BLaER1 (cell line): ENCODE data around the gene PPARD.
A peak's percentile ranks its signal among the peaks of the same experiment; 100 is the strongest.

Experiments
- H3K27ac ChIP-seq: shearing (Covaris generic); formaldehyde crosslinking; 2 replicates; pipeline ENCODE4 v1.8.1; 2022
- H3K27me3 ChIP-seq: shearing (Covaris generic); formaldehyde crosslinking; 2 replicates; pipeline ENCODE4 v1.8.1; 2022
- H3K36me3 ChIP-seq: shearing (Covaris generic); formaldehyde crosslinking; 2 replicates; pipeline ENCODE4 v1.8.1; 2022
- H3K4me1 ChIP-seq: shearing (Covaris generic); formaldehyde crosslinking; 2 replicates; pipeline ENCODE4 v1.8.1; 2022
- H3K4me2 ChIP-seq: shearing (Covaris generic); formaldehyde crosslinking; 2 replicates; pipeline ENCODE4 v1.8.1; 2022
- H3K4me3 ChIP-seq: shearing (Covaris generic); formaldehyde crosslinking; 2 replicates; pipeline ENCODE4 v1.8.1; 2022
- H3K9ac ChIP-seq: shearing (Covaris generic); formaldehyde crosslinking; 2 replicates; pipeline ENCODE4 v1.8.1; 2022
- H3K9me3 ChIP-seq: shearing (Covaris generic); formaldehyde crosslinking; 2 replicates; pipeline ENCODE4 v1.8.1; 2022
- H4K20me1 ChIP-seq: shearing (Covaris generic); formaldehyde crosslinking; 2 replicates; pipeline ENCODE4 v1.8.1; 2022
- Cebpa-rat ChIP-seq: shearing (Covaris generic); IDR thresholded peaks from 2 replicates; pipeline ENCODE4 v1.8.1; 2022

PPARD gene

DNA sequence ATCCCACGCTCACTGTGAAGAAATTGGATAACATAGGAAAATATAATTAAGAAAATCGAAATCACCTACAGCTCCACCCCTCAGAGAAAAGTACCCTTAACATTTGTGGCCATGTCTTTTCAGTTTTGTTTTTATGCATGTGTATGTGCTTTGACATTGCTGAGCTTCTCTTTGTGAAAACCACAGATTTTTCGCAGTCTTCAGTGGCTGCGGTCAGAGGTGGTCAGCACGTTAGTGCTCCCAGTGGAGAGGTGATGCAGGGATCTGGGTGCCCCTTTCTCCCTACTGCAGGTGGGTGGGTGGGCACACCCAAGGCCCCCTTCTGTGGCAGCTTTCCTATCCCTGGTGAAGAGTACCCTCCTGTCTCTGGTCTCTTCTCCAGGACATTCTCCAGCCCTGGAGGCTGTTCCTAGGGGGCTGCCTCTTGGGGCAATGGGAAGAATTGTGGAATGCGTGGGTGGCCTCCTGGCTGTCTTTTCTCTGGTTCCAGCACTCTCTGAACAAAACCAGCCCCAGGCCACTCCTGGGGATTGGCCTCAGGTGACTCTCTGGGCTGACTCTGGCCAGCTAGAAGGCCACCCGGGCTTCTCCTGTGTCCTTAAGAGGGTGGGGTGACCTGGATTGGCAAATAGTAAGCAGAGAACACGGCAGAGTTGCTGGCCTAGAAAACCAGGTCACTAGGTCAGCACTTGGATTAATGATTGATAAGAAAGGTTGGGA lies 59.9 kb downstream of the PPARD start:
- peaks cover 21% of the 10 kb centered on the region for H3K4me1 ChIP-seq
- H3K9ac ChIP-seq, result no peak overlapping the region
- H3K4me2 ChIP-seq, result no peak overlapping the region
- no peaks in the 10 kb centered on the region for H3K9me3 ChIP-seq
- H3K27ac ChIP-seq, result no peak overlapping the region
- H3K4me3 ChIP-seq, result no peak overlapping the region
- TF ChIP-seq Cebpa-rat, result no peak
- peaks cover 47% of the 10 kb centered on the region; the same call in 1 of the 2 replicates for H4K20me1 ChIP-seq
- H3K27me3 ChIP-seq, result no peaks in the 10 kb centered on the region
- no peaks in the 10 kb centered on the region for H3K36me3 ChIP-seq

DNA sequence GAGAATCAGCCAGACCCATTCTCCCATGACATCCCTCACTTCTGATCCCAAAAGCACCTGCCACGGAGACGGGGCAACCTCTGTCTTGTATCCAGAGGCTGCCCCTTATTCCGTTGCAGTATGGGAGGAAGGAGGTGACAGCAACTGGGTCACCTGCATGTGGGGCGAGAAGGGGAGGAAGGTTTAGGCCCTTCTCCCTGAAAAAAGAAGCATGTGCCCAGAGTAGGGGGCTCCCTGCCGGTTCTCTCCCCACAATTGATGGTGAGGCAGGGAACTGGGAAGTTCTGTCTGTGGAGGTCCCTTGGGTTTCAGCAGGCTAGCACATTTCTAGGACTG lies 60.5 kb downstream of the PPARD start:
- no peak overlapping the region for H3K27ac ChIP-seq

DNA sequence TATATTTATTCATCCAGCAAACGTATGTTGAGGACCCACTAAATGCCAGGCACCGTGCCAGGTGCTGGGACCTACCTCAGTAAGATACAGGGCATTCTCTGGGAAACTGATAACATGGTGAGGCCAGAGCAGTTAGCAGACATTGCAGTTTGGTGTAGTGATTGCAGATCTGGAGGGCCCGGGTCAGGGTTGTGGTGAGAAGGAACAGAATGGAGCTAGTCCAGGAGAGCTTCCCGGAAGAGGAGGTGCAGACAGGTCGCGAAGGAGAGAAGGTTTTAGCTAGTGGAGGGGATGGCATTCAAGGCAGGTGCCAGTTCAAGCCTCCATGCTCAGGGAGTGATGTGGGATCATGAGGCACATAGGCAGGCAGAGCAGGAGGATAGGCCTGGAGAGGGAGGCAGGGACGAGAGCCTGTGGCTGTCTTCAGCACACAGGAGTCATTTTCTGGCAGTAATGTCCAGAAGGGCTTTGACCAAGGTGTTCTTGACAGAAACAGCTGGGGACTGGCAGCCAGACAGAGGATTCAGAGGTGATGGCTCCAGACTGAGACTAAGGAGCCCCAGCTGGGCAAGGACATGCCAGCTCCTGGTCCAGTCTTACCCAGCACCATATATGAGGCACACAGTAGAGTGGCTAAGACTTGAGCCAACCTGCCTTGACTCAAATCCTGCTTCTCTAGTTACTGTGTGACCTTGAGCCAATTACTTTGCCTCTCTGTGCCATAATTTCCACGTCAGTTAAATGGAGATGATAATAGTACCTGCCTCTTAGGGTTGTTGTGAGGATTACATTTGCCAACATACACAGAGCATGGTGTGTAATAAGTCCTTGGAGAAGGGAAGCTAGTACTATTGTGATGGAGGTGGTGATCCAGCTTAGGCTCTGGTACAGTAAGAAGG lies 61.4 kb downstream of the PPARD start:
- H3K27ac ChIP-seq, result no peak overlapping the region
- no peak for TF ChIP-seq Cebpa-rat
- H3K4me3 ChIP-seq, result no peak overlapping the region
- peaks cover 59% of the 10 kb centered on the region; the same call in 1 of the 2 replicates for H4K20me1 ChIP-seq
- H3K36me3 ChIP-seq, result no peaks in the 10 kb centered on the region
- H3K4me2 ChIP-seq, result no peak overlapping the region
- H3K9ac ChIP-seq, result no peak overlapping the region
- no peaks in the 10 kb centered on the region for H3K27me3 ChIP-seq
- no peaks in the 10 kb centered on the region for H3K9me3 ChIP-seq
- peaks cover 23% of the 10 kb centered on the region for H3K4me1 ChIP-seq

More for the DNA sequence above, 60.5 kb downstream of the PPARD start:
- no peaks in the 10 kb centered on the region for H3K9me3 ChIP-seq
- no peak overlapping the region for H3K4me3 ChIP-seq
- H4K20me1 ChIP-seq, result peaks cover 49% of the 10 kb centered on the region; the same call in 1 of the 2 replicates
- no peak overlapping the region for H3K9ac ChIP-seq
- no peaks in the 10 kb centered on the region for H3K27me3 ChIP-seq
- TF ChIP-seq Cebpa-rat, result no peak
- H3K36me3 ChIP-seq, result no peaks in the 10 kb centered on the region
- H3K4me1 ChIP-seq, result peaks cover 16% of the 10 kb centered on the region
- H3K4me2 ChIP-seq, result no peak overlapping the region

DNA sequence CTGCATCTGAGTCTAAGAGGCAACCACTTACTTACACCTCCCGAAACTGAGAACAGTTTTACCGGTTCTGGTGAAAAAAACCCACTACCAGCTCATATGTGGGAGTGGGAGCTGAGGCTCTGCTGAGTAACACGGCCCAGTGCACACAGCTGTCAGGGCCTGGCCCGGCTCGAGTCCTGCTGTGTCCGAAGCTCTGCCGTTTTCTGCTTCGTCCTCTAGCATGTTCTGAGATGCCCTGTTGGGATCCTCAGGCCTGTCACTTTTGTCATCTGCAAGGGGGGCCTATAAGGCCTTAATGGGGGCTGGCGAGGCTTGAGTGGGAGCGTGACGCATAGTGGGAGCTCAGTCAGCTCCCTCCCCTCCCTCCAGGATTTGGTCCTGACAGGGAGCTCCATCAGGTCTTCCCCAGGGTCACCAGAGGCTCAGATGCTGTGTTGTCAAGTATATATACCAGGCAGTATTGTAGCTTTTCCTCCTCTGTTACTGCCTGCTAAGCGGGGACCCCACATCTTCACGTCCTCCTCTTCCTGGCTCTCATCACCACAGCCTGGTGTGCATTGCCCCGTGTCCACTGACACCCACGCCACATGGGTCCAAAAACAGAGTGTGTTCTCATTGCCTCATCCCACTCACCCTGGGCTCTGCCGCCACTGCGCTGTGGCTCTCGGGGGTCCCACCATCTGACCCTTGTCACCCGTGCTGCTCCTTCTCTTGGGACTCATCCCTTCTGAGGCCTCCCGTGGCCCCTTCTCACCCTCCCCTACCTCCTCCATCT lies 64.5 kb downstream of the PPARD start:
- H3K4me3 ChIP-seq, result no peak overlapping the region
- no peaks in the 10 kb centered on the region for H3K27me3 ChIP-seq
- H3K36me3 ChIP-seq, result peaks cover 10% of the 10 kb centered on the region
- no peaks in the 10 kb centered on the region for H3K9me3 ChIP-seq
- H3K27ac ChIP-seq, result no peak overlapping the region
- H3K4me2 ChIP-seq, result peak overlapping the region; percentile 34
- peaks cover 43% of the 10 kb centered on the region for H3K4me1 ChIP-seq
- no peak for TF ChIP-seq Cebpa-rat
- H4K20me1 ChIP-seq, result peaks cover 73% of the 10 kb centered on the region; the same call in 1 of the 2 replicates
- H3K9ac ChIP-seq, result no peak overlapping the region

DNA sequence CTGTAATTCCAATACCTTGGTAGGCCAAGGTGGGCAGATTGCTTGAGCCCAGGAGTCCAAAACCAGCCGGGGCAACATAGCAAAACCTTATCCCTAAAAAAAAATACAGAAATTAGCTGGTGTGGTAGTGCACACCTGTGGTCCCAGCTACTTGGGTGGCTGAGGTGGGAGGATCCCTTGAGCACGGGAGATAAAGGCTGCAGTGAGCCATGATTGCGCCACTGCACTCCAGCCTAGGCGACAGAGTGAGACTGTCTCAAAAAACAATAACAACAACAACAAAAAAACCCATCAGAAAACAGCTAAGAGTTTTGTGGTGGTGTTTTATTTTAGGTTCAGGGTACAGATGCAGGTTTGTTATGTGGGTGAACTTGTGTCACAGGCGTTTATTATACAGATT lies 66.9 kb downstream of the PPARD start:
- Histone ChIP-seq H3K4me1 (peaks cover 44% of the 10 kb centered on the region), H3K9ac (no peak overlapping the region), H3K36me3 (peaks cover 31% of the 10 kb centered on the region), H3K9me3 (no peaks in the 10 kb centered on the region), H3K27me3 (no peaks in the 10 kb centered on the region), H3K27ac (no peak overlapping the region), H3K4me2 (no peak overlapping the region), H3K4me3 (no peak overlapping the region), H4K20me1 (peaks cover 52% of the 10 kb centered on the region; the same call in 1 of the 2 replicates)
- TF ChIP-seq Cebpa-rat, result no peak

DNA sequence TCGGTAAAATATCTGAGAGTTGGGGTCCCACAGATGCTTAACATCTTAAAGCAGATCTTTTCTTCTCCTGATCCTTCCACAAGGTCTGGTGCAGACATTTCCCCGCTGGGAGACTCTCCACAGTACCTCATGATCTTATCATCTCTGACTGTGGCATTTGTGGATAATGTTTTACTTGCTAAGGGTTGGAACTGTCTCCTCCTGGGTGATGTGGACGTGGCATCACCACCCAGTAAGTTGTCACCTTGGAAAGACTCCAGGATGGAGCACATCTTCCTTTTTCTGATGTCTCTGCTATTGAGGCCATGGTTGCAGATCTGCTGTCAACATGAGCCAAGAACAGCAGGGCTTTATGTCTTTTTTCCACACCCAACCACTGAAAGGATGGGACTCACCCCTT lies 67.8 kb downstream of the PPARD start:
- H4K20me1 ChIP-seq, result peaks cover 54% of the 10 kb centered on the region
- TF ChIP-seq Cebpa-rat, result no peak
- H3K4me2 ChIP-seq, result peak overlapping the region; percentile 76
- no peak overlapping the region for H3K27ac ChIP-seq
- H3K9ac ChIP-seq, result no peak overlapping the region
- no peaks in the 10 kb centered on the region for H3K9me3 ChIP-seq
- H3K4me1 ChIP-seq, result peaks cover 53% of the 10 kb centered on the region
- no peak overlapping the region for H3K4me3 ChIP-seq
- no peaks in the 10 kb centered on the region for H3K27me3 ChIP-seq
- H3K36me3 ChIP-seq, result peaks cover 39% of the 10 kb centered on the region

DNA sequence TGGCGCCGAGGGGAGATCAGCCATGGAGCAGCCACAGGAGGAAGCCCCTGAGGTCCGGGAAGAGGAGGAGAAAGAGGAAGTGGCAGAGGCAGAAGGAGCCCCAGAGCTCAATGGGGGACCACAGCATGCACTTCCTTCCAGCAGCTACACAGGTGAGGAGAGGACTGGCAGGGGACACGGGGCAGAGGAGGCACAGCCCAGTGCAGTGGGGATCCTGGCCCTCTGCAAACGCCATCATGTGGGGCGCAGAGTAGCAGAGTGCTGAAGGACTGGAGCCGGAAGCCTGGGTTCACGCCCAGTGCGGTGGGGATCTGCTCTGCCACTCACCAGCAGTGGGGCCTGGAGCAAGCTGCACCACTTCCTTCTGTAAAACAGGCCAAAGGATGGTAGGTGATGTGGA lies 68.7 kb downstream of the PPARD start:
- H3K27ac ChIP-seq, result peak overlapping the region; percentile 44; the same call in 1 of the 2 replicates
- H3K27me3 ChIP-seq, result no peaks in the 10 kb centered on the region
- H3K4me2 ChIP-seq, result peak overlapping the region; percentile 76
- peaks cover 56% of the 10 kb centered on the region for H3K4me1 ChIP-seq
- no peaks in the 10 kb centered on the region for H3K9me3 ChIP-seq
- no peak overlapping the region for H3K4me3 ChIP-seq
- peaks cover 49% of the 10 kb centered on the region for H4K20me1 ChIP-seq
- no peak overlapping the region for H3K9ac ChIP-seq
- TF ChIP-seq Cebpa-rat, result no peak
- H3K36me3 ChIP-seq, result peaks cover 39% of the 10 kb centered on the region

DNA sequence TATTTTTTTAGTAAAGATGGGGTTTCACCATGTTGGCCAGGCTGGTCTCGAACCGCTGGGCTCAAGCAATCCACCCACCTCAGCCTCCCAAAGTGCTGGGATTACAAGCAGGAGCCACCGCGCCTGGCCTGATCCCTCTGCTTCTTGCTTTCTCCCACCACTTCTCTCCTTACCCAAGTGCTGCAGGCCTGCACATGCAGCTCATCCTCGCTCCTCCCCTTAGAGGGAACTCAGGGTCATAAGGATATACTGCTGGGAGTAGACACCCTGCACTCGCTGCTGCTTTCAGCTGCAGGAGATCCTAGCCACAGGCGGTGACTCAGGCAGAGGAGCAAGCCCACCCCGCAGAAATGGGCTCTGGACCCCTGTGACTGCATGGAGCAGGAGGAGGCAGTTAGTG lies 69.7 kb downstream of the PPARD start:
- no peak for TF ChIP-seq Cebpa-rat
- Histone ChIP-seq H3K4me1 (peaks cover 46% of the 10 kb centered on the region), H3K9me3 (no peaks in the 10 kb centered on the region), H3K9ac (no peak overlapping the region), H3K4me3 (no peak overlapping the region), H3K27me3 (no peaks in the 10 kb centered on the region), H4K20me1 (peaks cover 41% of the 10 kb centered on the region), H3K4me2 (no peak overlapping the region), H3K27ac (no peak overlapping the region), H3K36me3 (peaks cover 48% of the 10 kb centered on the region)

DNA sequence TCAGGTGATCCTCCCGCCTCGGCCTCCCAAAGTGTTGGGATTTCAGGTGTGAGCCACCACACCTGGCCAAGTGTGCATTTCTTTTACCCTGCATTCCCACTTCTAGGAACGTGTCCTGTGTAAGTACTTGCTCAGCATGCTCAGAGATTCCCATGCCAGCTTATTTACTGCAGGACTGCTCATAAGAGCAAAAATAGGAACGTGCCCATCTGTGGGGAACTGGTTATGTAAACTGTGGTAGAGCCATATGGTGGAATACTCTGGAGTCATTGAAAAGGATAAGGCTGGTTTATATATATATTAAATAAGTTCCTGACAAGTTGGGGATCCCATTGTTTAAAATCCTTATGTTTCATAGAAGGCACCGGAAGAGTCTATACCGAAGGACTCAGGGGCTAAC lies 71.6 kb downstream of the PPARD start:
- Histone ChIP-seq H3K4me1 (peaks cover 51% of the 10 kb centered on the region), H3K4me3 (no peak overlapping the region), H3K27ac (no peak overlapping the region), H4K20me1 (peaks cover 28% of the 10 kb centered on the region), H3K27me3 (no peaks in the 10 kb centered on the region), H3K4me2 (no peak overlapping the region), H3K9ac (no peak overlapping the region), H3K36me3 (peaks cover 51% of the 10 kb centered on the region), H3K9me3 (no peaks in the 10 kb centered on the region)
- no peak for TF ChIP-seq Cebpa-rat
